ENCODE measurements around the gene HCFC1. TPM values are rescaled to one million over a fixed set of nuclear protein-coding genes. Genes with fewer than 3 reads are reported as not detected.
A peak's percentile ranks its signal among the peaks of the same experiment; 100 is the strongest.

HCFC1 gene
- total and polyA plus RNA-seq, 9 of the 15 experiments (the other 6 are each of a cell fraction or from before 2014, with no cell fraction given), result 2.8 to 133 (median 17.1) TPM

- TF ChIP-seq HDAC2 (IDR thresholded peaks at IDR 0.05) (no peak), PRPF4 (IDR thresholded peaks at IDR 0.05; ENCODE audit: insufficient read depth, low read depth, low read length, poor library complexity, severe bottlenecking) (no peak), ZNF655 (CRISPR knock-in tag; IDR thresholded peaks at IDR 0.05) (no peak), SMARCE1 (IDR thresholded peaks at IDR 0.05) (0 out of 2 replicates have a peak, but pooled peaks have one; percentile 29), SIN3B (IDR thresholded peaks at IDR 0.05; ENCODE audit: low read depth) (no peak), NFRKB (IDR thresholded peaks at IDR 0.05; ENCODE audit: low read depth) (peak; percentile 87), E2F5 (CRISPR knock-in tag; IDR thresholded peaks at IDR 0.05) (no peak), ZNF253 (CRISPR knock-in tag; conservative IDR thresholded peaks at IDR 0.05) (no peak), RREB1 (CRISPR knock-in tag; IDR thresholded peaks at IDR 0.05) (peak; percentile 79; the same call in 1 of the 2 replicates), ZC3H11A (IDR thresholded peaks at IDR 0.05; ENCODE audit: low read depth, low read length) (no peak), CBX5 (IDR thresholded peaks at IDR 0.05; ENCODE audit: borderline replicate concordance, low read depth) (no peak), MBD2 (IDR thresholded peaks at IDR 0.05; ENCODE audit: borderline replicate concordance, low read depth) (no peak), NFXL1 (CRISPR knock-in tag; IDR thresholded peaks at IDR 0.05) (no peak), FOXP4 (CRISPR knock-in tag; IDR thresholded peaks at IDR 0.05; ENCODE audit: borderline replicate concordance) (no peak), ZFP36 (IDR thresholded peaks at IDR 0.05; ENCODE audit: low read depth, low read length, partially characterized antibody) (no peak), CBX3 (IDR thresholded peaks at IDR 0.05; ENCODE audit: borderline replicate concordance in 1 of 2, low read length in 2 of 2) (no peak), FIP1L1 (IDR thresholded peaks at IDR 0.05; ENCODE audit: low read depth, low read length, poor library complexity, severe bottlenecking) (no peak), HNRNPH1 (optimal IDR thresholded peaks at IDR 0.05; ENCODE audit: low read depth, low read length) (no peak), BHLHE40 (IDR thresholded peaks at IDR 0.05; ENCODE audit: low read length) (no peak), SRSF1 (IDR thresholded peaks at IDR 0.05; ENCODE audit: low read depth, low read length) (no peak)
Observed at GRCh38 chrX:154002215-154002719, 30.6 kb upstream of the HCFC1 start (continued).
